Right ventricle myocardium superior (tissue), 1 donor: ENCODE results near the gene TIAM2. TPM values are rescaled to one million over a fixed set of nuclear protein-coding genes. Genes with fewer than 3 reads are reported as not detected.

Experiments
- ATAC-seq: fragments of 200-7000 bp; cut with Tn5 transposase; one replicate; pipeline ENCODE4 v1.9.1; 2020; ENCODE audit warnings: mild to moderate bottlenecking; ENCODE audit not compliant: poor library complexity
- DNase-seq: peaks from one replicate; pipeline ENCODE4 v3.0.0-alpha.2; 2020
- intact Hi-C: fragments of 100-400 bp; cut with DNase I; formaldehyde crosslinking; loops from one replicate; pipeline ENCODE4 v1.11.2; 2022
- total RNA-seq: library from RNA; stranded (reverse); fragmentation: NEBNext Ultra II Directional; extraction: Animal tissue kit (Norgen Biotek cat#: 25700); gene quantifications from one replicate; pipeline ENCODE4 v1.2.1, GENCODE V29; 2021
- donor health status: DM: no; HTN: yes; CAD: no; lungs with severe emphysema.

Gene TIAM2
- total RNA-seq, 1 donor from 2014 or later, result 8.4 TPM

- intact Hi-C loops, result no loop called here
- ATAC-seq (no peak), DNase-seq (no peak)
These were observed 278.3 kb downstream of the TIAM2 start for GRCh38 chr6:155273431-155273830.

DNA sequence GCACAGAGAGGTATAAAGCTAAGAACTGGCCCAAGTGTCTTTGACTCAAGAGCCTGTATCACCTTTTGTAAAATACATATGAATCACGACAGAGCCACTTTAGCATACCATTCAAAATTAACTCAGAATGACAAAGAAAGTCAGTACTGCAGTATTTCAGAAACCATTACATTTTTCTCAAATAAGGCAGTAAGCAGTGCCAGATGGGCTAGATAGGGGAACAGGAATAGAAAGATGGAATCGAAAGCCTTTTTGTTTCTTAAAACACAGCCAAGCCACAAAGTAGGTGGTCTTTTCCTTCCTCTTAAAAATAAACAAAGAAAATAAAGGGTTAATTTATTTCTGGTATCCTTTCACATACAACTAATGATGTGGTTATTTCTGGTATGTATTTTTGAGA lies 279.0 kb downstream of the TIAM2 start:
- DNase-seq (no peak), ATAC-seq (no peak)
- intact Hi-C loops, result no loop called here

DNA sequence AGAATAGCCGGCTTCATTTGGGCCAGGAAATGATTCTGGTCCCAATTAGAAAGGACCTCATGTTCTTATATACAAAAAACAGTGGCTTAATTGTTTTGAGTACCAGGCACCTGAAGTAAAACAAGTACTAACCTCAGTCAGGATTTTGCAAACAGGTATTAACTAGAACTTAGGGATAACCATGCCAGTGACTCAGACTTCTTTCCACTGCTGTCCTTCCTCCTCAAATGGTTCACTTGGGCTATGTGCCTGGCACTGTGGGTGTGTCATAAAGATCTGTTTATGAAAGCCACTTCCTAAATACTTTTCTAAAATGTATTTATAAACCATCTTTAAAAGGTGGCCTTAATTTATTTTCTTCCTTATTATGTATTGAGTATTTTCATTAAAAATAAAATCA lies 279.4 kb downstream of the TIAM2 start:
- intact Hi-C loops, result no loop called here
- ATAC-seq, result no peak
- DNase-seq, result no peak

DNA sequence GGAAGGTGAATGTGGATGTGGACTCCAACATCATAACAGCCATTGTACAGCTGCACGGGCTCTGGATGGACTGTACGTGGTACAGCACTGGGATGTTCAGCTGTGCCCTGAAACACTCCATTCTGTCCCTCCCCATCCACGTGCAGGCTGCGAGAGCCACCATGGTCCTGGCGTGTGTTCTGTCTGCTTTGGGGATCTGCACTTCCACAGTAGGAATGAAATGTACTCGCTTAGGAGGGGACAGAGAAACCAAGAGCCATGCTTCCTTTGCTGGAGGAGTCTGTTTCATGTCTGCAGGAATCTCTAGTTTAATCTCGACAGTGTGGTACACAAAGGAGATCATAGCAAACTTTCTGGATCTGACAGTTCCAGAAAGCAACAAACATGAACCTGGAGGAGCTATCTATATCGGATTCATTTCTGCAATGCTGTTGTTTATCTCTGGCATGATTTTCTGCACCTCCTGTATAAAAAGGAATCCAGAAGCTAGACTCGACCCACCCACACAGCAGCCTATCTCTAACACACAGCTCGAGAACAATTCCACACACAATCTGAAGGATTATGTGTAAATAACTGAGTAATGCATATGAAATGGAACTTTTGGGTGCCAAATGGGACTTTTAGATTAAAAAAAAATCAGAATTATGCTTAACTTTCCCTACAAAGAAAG lies 280.8 kb downstream of the TIAM2 start:
- intact Hi-C loops, result no loop called here
- ATAC-seq (peak; percentile 74), DNase-seq (peak; percentile 50)

- peak; percentile 73 for ATAC-seq
- no peak for DNase-seq
- intact Hi-C loops, result no loop called here
These were observed 281.5 kb downstream of the TIAM2 start for GRCh38 chr6:155276638-155277037.

DNA sequence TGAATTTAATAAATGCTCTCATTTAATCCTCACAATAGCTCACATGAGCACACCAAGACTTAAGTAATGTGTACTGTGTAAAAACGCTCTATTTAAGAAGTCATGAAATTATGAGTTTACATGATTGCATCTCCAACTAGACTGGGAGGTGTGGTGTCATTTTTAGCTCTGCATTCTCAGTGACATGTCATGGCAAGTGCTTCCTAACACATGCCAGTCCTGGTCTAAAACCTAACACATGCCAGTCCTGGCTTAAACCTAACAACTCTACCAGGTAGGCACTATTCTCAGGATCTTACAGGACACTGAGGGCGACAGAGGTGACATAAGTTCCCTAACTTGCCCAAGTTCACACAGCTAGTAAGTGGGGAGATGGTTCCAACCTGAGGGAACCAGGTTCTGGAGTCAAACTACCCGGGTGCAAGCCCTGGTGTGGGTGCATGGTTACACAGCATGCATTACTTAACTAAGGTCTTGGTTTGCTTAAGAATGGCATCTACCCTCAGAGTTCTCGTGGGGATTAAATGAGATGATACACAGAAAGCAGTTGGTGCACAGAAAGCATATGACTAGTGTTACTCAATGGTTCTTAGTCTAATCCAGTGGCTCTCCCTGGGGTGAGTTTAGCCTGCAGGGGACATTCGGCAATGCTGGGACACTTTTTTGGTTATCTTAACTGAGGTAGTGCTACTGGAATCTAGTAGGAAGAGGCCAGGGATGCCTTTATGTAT lies 283.4 kb downstream of the TIAM2 start:
- intact Hi-C loops, result no loop called here
- DNase-seq, result no peak
- ATAC-seq, result peak; percentile 40

DNA sequence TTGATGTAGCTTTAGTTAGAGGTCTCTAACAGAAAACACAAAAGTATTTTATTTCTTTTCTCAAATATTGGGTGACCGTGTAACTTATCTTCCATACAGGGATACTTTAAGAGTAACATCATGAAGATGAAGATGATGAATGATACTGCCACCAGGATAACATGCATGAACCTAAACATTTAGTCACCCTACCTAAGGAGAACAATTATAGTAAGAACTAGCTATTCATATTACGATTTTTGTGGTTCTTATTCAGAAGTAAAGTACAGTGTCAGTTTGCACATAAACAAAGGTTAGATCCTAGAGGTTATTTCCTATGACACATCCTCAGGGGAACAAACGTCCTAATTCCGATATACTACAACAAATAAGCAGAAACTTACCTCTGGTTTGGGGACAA lies 289.7 kb downstream of the TIAM2 start:
- ATAC-seq, result no peak
- no peak for DNase-seq

DNA sequence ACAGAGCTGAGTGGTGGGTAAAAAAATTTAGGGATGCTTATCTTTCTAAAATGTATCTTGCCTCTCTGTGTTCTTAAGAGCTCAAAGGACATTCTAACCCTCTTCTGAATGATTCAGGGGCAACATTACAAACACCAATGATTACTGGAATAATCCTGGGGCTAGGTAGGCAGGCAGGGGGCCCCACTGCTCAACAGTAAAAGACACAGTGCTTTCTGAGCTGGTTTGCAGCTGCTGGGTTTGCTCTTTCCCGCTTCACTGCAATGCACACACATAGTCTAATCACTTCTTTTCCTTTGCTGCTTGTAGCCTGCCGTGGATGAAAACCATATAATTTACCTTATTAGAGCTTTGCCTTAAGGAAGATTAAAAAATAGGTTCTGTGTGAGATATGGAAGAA lies 292.6 kb downstream of the TIAM2 start:
- DNase-seq (no peak), ATAC-seq (peak; percentile 42)
- intact Hi-C loops, result no loop called here

More for the DNA sequence above, 289.7 kb downstream of the TIAM2 start:
- intact Hi-C loops, result no loop called here

- DNase-seq, result no peak
- intact Hi-C loops, result no loop called here
- ATAC-seq, result no peak
These were observed 295.4 kb downstream of the TIAM2 start for GRCh38 chr6:155290491-155290890.

- ATAC-seq (no peak), DNase-seq (no peak)
- intact Hi-C loops, result no loop called here
These were observed 296.2 kb downstream of the TIAM2 start for GRCh38 chr6:155291291-155291690.

DNA sequence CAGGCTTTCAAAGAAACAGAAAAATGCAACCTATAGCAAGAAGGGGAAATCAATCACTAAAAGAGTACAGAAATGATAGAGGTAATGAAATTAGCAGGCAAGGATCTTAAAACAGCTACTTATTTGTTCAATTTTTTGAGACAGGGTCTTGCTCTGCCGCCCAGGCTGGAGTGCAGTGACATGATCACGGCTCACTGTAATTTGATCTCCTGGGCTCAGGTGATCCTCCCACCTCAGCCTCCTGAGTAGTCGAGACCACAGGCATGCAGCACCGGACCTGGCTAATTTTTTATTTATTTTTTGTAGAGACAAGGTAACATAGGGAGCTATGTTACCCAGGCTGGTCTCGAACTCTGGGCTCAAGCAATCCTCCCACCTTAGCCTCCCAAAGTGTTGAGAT lies 297.6 kb downstream of the TIAM2 start:
- intact Hi-C loops, result no loop called here
- no peak for ATAC-seq
- no peak for DNase-seq

DNA sequence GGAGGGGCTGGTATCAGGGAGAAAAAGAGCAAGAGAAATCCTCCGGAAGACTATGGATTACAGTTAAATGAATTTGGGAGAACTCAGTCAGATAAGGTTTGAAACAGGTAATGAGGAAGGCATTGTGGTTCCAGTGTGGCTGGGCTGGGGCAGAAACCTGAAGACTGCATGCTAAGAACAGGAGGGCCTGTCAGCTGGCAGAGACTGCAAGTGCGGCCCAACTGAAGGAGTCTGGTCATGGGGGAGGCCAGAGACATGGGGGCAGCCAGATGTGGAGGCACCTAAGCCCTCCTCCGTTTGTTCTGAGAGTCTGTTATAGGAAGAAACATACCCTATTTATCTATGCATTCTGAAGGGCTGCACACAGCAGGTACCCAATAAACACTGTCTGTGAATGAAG lies 302.6 kb downstream of the TIAM2 start:
- DNase-seq, result no peak
- no peak for ATAC-seq
- intact Hi-C loops, result no loop called here

DNA sequence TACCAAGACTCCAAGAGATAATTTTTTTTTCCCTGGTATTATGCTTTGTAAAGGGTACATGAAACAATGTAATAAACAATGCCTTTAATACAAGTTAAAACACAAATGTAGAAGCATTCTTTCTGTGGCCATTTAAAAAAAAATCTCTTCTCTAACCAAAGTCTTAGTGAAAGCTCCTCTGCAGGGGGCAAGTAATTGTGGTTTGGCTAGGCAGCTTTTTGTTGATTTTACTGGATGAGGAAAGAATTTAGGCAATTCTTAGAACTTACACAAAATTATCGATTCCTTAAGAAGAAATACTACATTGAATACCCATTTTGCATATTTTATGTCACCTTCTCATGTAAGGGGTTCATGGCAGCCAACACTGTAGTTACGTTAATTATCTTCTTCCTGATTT lies 306.8 kb downstream of the TIAM2 start:
- intact Hi-C loops, result no loop called here
- DNase-seq, result no peak
- ATAC-seq, result no peak

- ATAC-seq, result no peak
- intact Hi-C loops, result no loop called here
- DNase-seq, result no peak
These were observed 308.3 kb downstream of the TIAM2 start for GRCh38 chr6:155303361-155303870.

DNA sequence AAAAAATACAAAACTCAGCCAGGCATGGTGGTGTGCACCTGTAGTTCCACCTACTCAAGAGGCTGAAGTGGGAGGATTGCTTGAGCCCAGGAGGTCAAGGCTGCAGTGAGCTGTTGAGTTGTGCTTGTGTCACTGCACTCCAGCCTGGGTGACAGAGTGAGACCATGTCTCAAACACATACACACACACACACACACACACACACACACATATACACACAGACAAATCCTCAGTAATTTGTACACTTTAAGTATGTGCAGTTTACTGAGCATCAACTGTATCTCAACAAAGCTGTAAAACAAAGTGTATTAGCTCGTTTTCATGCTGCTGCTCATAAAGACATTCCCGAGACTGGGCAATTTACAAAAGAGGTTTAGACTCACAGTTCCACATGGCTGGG lies 311.8 kb downstream of the TIAM2 start:
- ATAC-seq (no peak), DNase-seq (no peak)
- intact Hi-C loops, result no loop called here
